HCT116 (cell line): ENCODE data around the gene ENGASE.
"Not testable (repeated sequence)": the region's sequence is repeated elsewhere in the genome, so short reads cannot be mapped to it uniquely, and the experiment has no call there.

Source experiments
- CTCF ChIP-seq, 3 experiments: fragments of 200-600 bp in 1 of 3; sonication (generic) in 1 of 3; IDR thresholded peaks in 2 of 3; conservative IDR thresholded peaks in 1 of 3; 2 replicates each; pipeline ENCODE4 v1.5.1; 2012 to 2017; ENCODE audit warnings: low read depth in 2 of 3, low read length in 2 of 3, antibody characterized with exemption in 1 of 3, borderline replicate concordance in 1 of 3, control low read depth in 1 of 3, mild to moderate bottlenecking in 1 of 3, mixed read lengths in 1 of 3, mixed run types in 1 of 3, moderate library complexity in 1 of 3; ENCODE audit not compliant: insufficient read depth in 1 of 3
- EZH2 ChIP-seq: fragments of 200-600 bp; sonication (generic); IDR thresholded peaks from 2 replicates; pipeline ENCODE4 v1.6.1; 2017; ENCODE audit warnings: antibody characterized with exemption, mixed run types
- EZH2phosphoT487 ChIP-seq: fragments of 200-600 bp; IDR thresholded peaks from 2 replicates; pipeline ENCODE4 v1.6.1; 2018; ENCODE audit warnings: antibody characterized with exemption, borderline replicate concordance
- SP1 ChIP-seq: IDR thresholded peaks from 2 replicates; pipeline ENCODE4 v1.6.1; 2012; ENCODE audit warnings: low read depth

DNA sequence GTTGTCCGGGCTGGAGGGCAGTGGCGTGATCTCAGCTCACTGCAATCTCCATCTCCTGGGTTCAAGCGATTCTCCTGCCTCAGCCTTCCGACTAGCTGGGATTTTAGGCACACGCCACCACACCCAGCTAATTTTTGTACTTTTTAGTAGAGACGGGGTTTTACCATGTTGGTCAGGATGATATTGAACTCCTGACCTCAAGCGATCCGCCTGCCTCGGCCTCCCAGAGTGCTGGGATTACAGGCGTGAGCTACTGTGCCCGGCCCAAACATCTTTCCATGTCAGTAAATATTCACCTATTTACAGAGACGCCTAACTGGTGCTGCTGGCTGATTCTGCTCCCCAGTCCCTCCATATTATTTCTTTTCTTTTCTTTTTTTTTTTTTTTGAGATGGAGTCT lies 44.0 kb upstream of the ENGASE start:
- not testable (repeated sequence) for TF ChIP-seq SP1; EZH2phosphoT487; CTCF (IDR thresholded peaks at IDR 0.05 in 2 of 3, conservative IDR thresholded peaks at IDR 0.05 in 1 of 3; ENCODE audit: borderline replicate concordance in 1 of 3, insufficient read depth in 1 of 3, low read depth in 2 of 3, low read length in 2 of 3); EZH2
